CD4-positive, CD25-positive, alpha-beta regulatory T cell (primary cell): ENCODE measurements around the gene WIPF1. TPM values are rescaled to one million over a fixed set of nuclear protein-coding genes. Genes with fewer than 3 reads are reported as not detected.
A peak's percentile ranks its signal among the peaks of the same experiment; 100 is the strongest.

Source experiments
- ATAC-seq, 2 donors: fragments of 150-1000 bp; cut with Tn5 transposase; one replicate each; pipeline ENCODE4 v1.10.0; 2021; ENCODE audit warnings: low read depth in 2 of 2, moderate number of reproducible peaks in 2 of 2, moderate library complexity in 1 of 2
- DNase-seq, 3 donors: peaks; one replicate each; pipeline versions ENCODE4 v3.0.0 to v3.0.0-alpha.2; 2012 to 2022; ENCODE audit warnings: mixed read lengths in 1 of 3
- H3K27ac ChIP-seq: one replicate; pipeline ENCODE4 v1.7.0; 2013; ENCODE audit warnings: mild to moderate bottlenecking, low read length; ENCODE audit not compliant: insufficient read depth, poor library complexity, severe bottlenecking
- H3K27me3 ChIP-seq: one replicate; pipeline ENCODE4 v1.7.0; 2013; ENCODE audit warnings: low read length; ENCODE audit not compliant: control insufficient read depth, insufficient read depth
- H3K36me3 ChIP-seq: one replicate; pipeline ENCODE4 v1.7.0; 2013; ENCODE audit warnings: mild to moderate bottlenecking, low read length, moderate library complexity; ENCODE audit not compliant: control insufficient read depth, insufficient read depth
- H3K4me1 ChIP-seq: 2 replicates; pipeline ENCODE4 v1.7.0; 2013; ENCODE audit warnings: mild to moderate bottlenecking, low read length; ENCODE audit not compliant: insufficient read depth, control insufficient read depth, poor library complexity, severe bottlenecking
- H3K4me3 ChIP-seq: one replicate; pipeline ENCODE4 v1.7.0; 2013; ENCODE audit warnings: low read depth, mild to moderate bottlenecking, low read length, moderate library complexity
- H3K9me3 ChIP-seq, 2 experiments: 1 replicate in 1 of 2; 2 replicates in 1 of 2; pipeline ENCODE4 v1.7.0; 2013; ENCODE audit warnings: low read length in 2 of 2, mild to moderate bottlenecking in 1 of 2, moderate library complexity in 1 of 2; ENCODE audit not compliant: control insufficient read depth in 2 of 2
- H3K27ac Mint-ChIP-seq, 3 donors: one replicate each; pipeline ENCODE4 v1.8.0; 2020 to 2022; ENCODE audit warnings: mild to moderate bottlenecking in 3 of 3, mixed read lengths in 3 of 3, moderate library complexity in 2 of 3
- H3K27me3 Mint-ChIP-seq: one replicate; pipeline ENCODE4 v1.8.0; 2022; ENCODE audit warnings: mild to moderate bottlenecking, mixed read lengths
- H3K36me3 Mint-ChIP-seq: one replicate; pipeline ENCODE4 v1.8.0; 2020; ENCODE audit warnings: mixed read lengths
- H3K4me1 Mint-ChIP-seq, 4 donors: one replicate each; pipeline ENCODE4 v1.8.0; 2020 to 2022; ENCODE audit warnings: mixed read lengths in 4 of 4, mild to moderate bottlenecking in 1 of 4
- H3K4me3 Mint-ChIP-seq, 4 donors: one replicate each; pipeline ENCODE4 v1.8.0; 2020 to 2022; ENCODE audit warnings: mild to moderate bottlenecking in 4 of 4, mixed read lengths in 4 of 4, moderate library complexity in 3 of 4
- H3K9me3 Mint-ChIP-seq, 7 donors: one replicate each; pipeline ENCODE4 v1.8.0; 2020 to 2022; ENCODE audit warnings: mixed read lengths in 7 of 7, mild to moderate bottlenecking in 3 of 7, moderate library complexity in 2 of 7
- polyA plus RNA-seq, 4 donors: library from polyadenylated mRNA; unstranded; fragments of 300-500 nt; fragmentation: Illumina TruSeq; gene quantifications; one replicate each; pipeline ENCODE4 v1.2.3, GENCODE V29; 2021
- total RNA-seq: library from RNA; stranded (reverse); gene quantifications from one replicate; pipeline ENCODE4 v1.2.3, GENCODE V29; 2022

Gene WIPF1
- total and polyA plus RNA-seq, 5 donors from 2014 or later = 95.5 to 473 (median 110) TPM

GRCh38 chr2:174535083-174535482 is 62.5 kb downstream of the WIPF1 start:
- Mint-ChIP-seq H3K9me3 (no peaks in the 10 kb centered on the region), H3K27me3 (peaks cover 8% of the 10 kb centered on the region), H3K4me3 (no peak overlapping the region), H3K36me3 (no peaks in the 10 kb centered on the region), H3K4me1 (peaks cover 0 to 13% (median 8%) of the 10 kb centered on the region in 4 donors), H3K27ac (no peak overlapping the region)
- ATAC-seq = no peak
- Histone ChIP-seq H3K9me3 (no peaks in the 10 kb centered on the region), H3K4me3 (no peak overlapping the region), H3K36me3 (no peaks in the 10 kb centered on the region), H3K4me1 (no peaks in the 10 kb centered on the region), H3K27me3 (peaks cover 3% of the 10 kb centered on the region), H3K27ac (no peak overlapping the region)
- DNase-seq = no peak

GRCh38 chr2:174529916-174530315 is 67.7 kb downstream of the WIPF1 start:
- Histone ChIP-seq H3K27ac (no peak overlapping the region), H3K4me3 (no peak overlapping the region), H3K4me1 (no peaks in the 10 kb centered on the region), H3K36me3 (no peaks in the 10 kb centered on the region), H3K9me3 (no peaks in the 10 kb centered on the region), H3K27me3 (no peaks in the 10 kb centered on the region)
- DNase-seq (no peak), ATAC-seq (no peak)
- peaks cover 11% of the 10 kb centered on the region for H3K27me3 Mint-ChIP-seq
- H3K27ac Mint-ChIP-seq = no peak overlapping the region
- H3K36me3 Mint-ChIP-seq = peaks cover 31% of the 10 kb centered on the region
- peaks cover 0 to 7% (median 1%) of the 10 kb centered on the region in 7 donors for H3K9me3 Mint-ChIP-seq
- H3K4me3 Mint-ChIP-seq = no peak overlapping the region
- peaks cover under 1% of the 10 kb centered on the region in 4 donors for H3K4me1 Mint-ChIP-seq

DNA sequence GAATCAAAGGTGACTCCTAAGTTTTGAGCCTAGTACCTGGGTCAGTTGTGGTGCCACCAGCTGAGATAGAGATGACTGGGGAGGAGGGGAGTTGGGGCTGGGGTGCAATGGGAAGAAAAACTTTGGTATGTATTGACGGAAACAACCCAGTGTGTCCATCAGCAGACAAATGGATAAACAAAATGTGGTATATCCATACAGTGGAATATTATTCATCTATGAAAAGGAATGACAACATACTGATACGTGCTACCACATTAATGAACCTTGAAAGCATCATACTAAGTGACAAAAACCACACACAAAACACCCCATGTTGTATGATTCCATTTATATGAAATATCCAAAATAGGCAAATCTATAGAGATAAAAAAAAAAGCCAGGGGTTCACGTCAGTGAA is 69.6 kb downstream of the WIPF1 start:
- Mint-ChIP-seq H3K9me3 (peaks cover 0 to 7% (median 1%) of the 10 kb centered on the region in 7 donors), H3K27me3 (peaks cover 16% of the 10 kb centered on the region)

DNA sequence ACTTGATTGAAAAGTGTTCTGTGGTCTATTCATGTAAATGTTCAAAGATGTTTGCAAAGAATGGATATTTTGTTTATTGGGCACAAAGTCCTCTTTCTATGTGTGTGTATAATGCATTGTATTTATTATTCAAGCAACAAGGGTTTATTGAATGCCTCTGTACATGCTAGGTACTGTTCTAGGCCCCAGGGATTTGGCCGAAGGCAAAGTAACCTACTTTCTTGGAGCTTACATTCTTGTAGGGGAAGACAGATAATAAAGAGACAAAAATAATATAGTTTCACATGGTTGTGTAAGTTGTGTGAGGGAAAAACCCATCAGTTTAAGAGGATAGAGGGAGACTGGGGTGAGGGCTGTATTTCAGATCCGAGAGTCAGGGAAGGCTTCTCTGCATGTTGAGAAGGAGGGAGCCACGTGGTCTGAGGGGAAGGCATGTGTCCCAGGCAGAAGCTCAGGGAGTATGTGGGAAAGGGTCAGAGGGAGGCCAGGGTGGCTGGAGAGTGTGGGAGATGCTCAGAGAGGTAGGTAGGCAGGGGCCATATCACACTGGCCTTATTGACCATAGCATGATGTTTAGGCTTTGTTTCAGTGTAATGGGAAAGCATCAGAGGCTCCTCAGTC is 70.4 kb downstream of the WIPF1 start:
- no peak overlapping the region for H3K27ac ChIP-seq
- no peak for DNase-seq
- H3K36me3 ChIP-seq = no peaks in the 10 kb centered on the region

More for the DNA sequence above, 69.6 kb downstream of the WIPF1 start:
- Mint-ChIP-seq H3K4me1 (peaks cover 9 to 10% (median 10%) of the 10 kb centered on the region in 4 donors), H3K4me3 (no peak overlapping the region), H3K36me3 (peaks cover 39% of the 10 kb centered on the region), H3K27ac (peak overlapping the region in 1 of 3 donors; percentile 7)
- H3K9me3 ChIP-seq = no peaks in the 10 kb centered on the region
- DNase-seq = no peak
- no peak overlapping the region for H3K4me3 ChIP-seq
- H3K36me3 ChIP-seq = no peaks in the 10 kb centered on the region
- H3K27me3 ChIP-seq = no peaks in the 10 kb centered on the region
- no peak overlapping the region for H3K27ac ChIP-seq
- ATAC-seq = no peak
- no peaks in the 10 kb centered on the region for H3K4me1 ChIP-seq

DNA sequence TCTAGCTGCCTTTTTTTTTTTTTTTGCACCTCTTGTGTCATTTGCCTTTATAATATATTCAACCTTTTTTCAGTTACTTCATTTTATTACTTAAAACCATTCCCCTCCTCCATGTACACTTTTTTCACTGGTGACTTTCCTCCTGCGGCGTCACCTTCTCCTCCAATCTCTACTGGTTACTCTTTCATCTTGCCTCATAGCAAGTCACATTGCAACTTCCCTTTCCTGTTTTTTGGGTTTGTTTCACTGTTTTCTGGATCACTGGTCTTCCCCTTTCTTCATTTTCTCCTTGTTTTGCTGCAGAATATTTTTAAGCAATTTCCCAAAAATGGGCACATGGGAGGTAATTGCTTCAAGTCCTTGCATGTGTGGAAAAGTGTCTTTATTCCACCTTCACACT is 73.1 kb downstream of the WIPF1 start:
- H3K36me3 ChIP-seq = no peaks in the 10 kb centered on the region
- H3K4me3 ChIP-seq = no peak overlapping the region
- Mint-ChIP-seq H3K4me1 (peaks cover 10 to 15% (median 10%) of the 10 kb centered on the region in 4 donors), H3K27me3 (peaks cover 20% of the 10 kb centered on the region), H3K36me3 (peaks cover 41% of the 10 kb centered on the region), H3K27ac (peak overlapping the region in 1 of 3 donors; percentile 46), H3K4me3 (no peak overlapping the region), H3K9me3 (peaks cover 0 to 7% (median 1%) of the 10 kb centered on the region in 7 donors)
- H3K9me3 ChIP-seq = no peaks in the 10 kb centered on the region
- ATAC-seq (no peak), DNase-seq (no peak)
- H3K27ac ChIP-seq = no peak overlapping the region
- no peaks in the 10 kb centered on the region for H3K27me3 ChIP-seq
- H3K4me1 ChIP-seq = no peaks in the 10 kb centered on the region

More for the DNA sequence above, 70.4 kb downstream of the WIPF1 start:
- no peak for ATAC-seq
- no peaks in the 10 kb centered on the region for H3K9me3 ChIP-seq
- Mint-ChIP-seq H3K4me3 (peak overlapping the region in 1 of 4 donors; percentile 17), H3K9me3 (peaks cover 0 to 7% (median 1%) of the 10 kb centered on the region in 7 donors), H3K36me3 (peaks cover 39% of the 10 kb centered on the region), H3K4me1 (peaks cover 10 to 13% (median 10%) of the 10 kb centered on the region in 4 donors), H3K27ac (peak overlapping the region in 1 of 3 donors; percentile 5), H3K27me3 (peaks cover 16% of the 10 kb centered on the region)
- H3K4me3 ChIP-seq = no peak overlapping the region
- H3K27me3 ChIP-seq = no peaks in the 10 kb centered on the region
- H3K4me1 ChIP-seq = no peaks in the 10 kb centered on the region

- Mint-ChIP-seq H3K27me3 (peaks cover 13% of the 10 kb centered on the region), H3K27ac (no peak overlapping the region), H3K4me3 (no peak overlapping the region), H3K4me1 (peaks cover 10 to 16% (median 10%) of the 10 kb centered on the region in 4 donors), H3K9me3 (peaks cover 0 to 5% (median 1%) of the 10 kb centered on the region in 7 donors), H3K36me3 (peaks cover 27% of the 10 kb centered on the region)
- Histone ChIP-seq H3K27ac (no peak overlapping the region), H3K27me3 (no peaks in the 10 kb centered on the region), H3K4me1 (no peaks in the 10 kb centered on the region), H3K4me3 (no peak overlapping the region), H3K36me3 (no peaks in the 10 kb centered on the region), H3K9me3 (no peaks in the 10 kb centered on the region)
- DNase-seq = peak in 2 of 3 donors; percentile 17
- no peak for ATAC-seq
These were observed 75.1 kb downstream of the WIPF1 start for GRCh38 chr2:174522553-174522952.

GRCh38 chr2:174518395-174518794 is 79.2 kb downstream of the WIPF1 start:
- H3K9me3 ChIP-seq = no peaks in the 10 kb centered on the region
- H3K27me3 ChIP-seq = no peaks in the 10 kb centered on the region
- ATAC-seq (no peak), DNase-seq (no peak)
- no peak overlapping the region for H3K4me3 ChIP-seq
- Mint-ChIP-seq H3K4me3 (peak overlapping the region in 1 of 4 donors; percentile 25), H3K27ac (peak overlapping the region in 1 of 3 donors; percentile 42), H3K4me1 (peaks cover 5 to 16% (median 14%) of the 10 kb centered on the region in 4 donors), H3K36me3 (peaks cover 8% of the 10 kb centered on the region), H3K27me3 (peaks cover 4% of the 10 kb centered on the region), H3K9me3 (peaks cover 0 to 7% (median 0%) of the 10 kb centered on the region in 7 donors)
- no peaks in the 10 kb centered on the region for H3K4me1 ChIP-seq
- H3K27ac ChIP-seq = no peak overlapping the region
- no peaks in the 10 kb centered on the region for H3K36me3 ChIP-seq
